ENCODE measurements around the gene ICE1.
"Not testable (repeated sequence)": the region's sequence is repeated elsewhere in the genome, so short reads cannot be mapped to it uniquely, and the experiment has no call there.

The ICE1 gene

DNA sequence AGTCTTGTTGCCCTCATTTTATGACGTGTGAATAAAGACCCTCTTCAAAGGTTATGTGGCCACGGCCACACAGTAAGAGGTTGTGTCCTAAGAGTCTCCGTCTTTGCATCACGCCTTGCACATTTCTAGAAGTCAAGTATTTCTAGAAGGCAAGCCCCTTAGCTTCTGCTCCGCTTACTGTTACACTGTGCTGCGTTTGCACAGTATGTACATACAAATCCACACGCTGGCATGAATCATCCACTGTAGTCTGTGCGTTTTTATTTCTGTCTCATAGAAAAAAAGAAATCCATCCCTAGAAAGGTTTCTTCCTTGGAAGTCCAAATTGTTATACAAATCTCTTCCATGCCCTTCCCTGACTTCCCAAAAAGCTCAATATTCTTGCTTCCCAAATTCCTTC is 21.4 kb upstream of the ICE1 start:
- Histone ChIP-seq H3K4me1 (ENCODE audit: control insufficient read depth in 2 of 2, insufficient read depth in 2 of 2, low read length in 2 of 2) (no peaks in the 10 kb centered on the region), H3K27ac (ENCODE audit: low read depth in 2 of 2, low read length in 2 of 2) (no peak overlapping the region), H3K9me3 (ENCODE audit: control insufficient read depth in 2 of 2, low read length in 2 of 2) (no peaks in the 10 kb centered on the region), H3K4me3 (ENCODE audit: low read length in 2 of 2) (no peak overlapping the region), H3K9ac (ENCODE audit: low read depth in 1 of 2, low read length in 2 of 2) (no peak overlapping the region), H3K27me3 (ENCODE audit: control insufficient read depth in 2 of 2, insufficient read depth in 2 of 2, low read length in 2 of 2) (no peaks in the 10 kb centered on the region), H3K36me3 (ENCODE audit: control insufficient read depth in 2 of 2, insufficient read depth in 2 of 2, low read length in 2 of 2) (no peaks in the 10 kb centered on the region)

DNA sequence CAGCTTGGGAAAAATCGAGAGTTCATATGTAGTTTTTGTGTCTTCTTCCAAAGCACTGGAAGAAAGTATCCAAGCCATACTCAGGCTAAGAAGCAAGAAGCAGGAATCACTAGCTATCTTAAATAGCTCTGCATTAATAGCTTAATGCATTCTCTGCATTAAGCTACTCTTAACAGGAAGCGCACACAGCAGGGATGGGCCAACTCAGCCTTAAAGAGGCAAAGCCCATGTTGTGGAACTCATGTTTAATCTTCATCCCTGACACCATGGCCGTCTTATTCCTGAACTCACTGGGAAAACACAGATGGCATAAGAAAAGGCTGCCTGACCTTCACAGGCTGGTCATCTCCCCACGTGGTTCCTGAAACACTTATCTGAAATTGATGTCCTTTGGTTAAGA is 18.7 kb upstream of the ICE1 start:
- H3K9me3 ChIP-seq (ENCODE audit: control insufficient read depth in 2 of 2, low read length in 2 of 2): no peaks in the 10 kb centered on the region
- H3K27ac ChIP-seq (ENCODE audit: low read depth in 2 of 2, low read length in 2 of 2): no peak overlapping the region
- no peaks in the 10 kb centered on the region for H3K4me1 ChIP-seq (ENCODE audit: control insufficient read depth in 2 of 2, insufficient read depth in 2 of 2, low read length in 2 of 2)
- no peaks in the 10 kb centered on the region for H3K36me3 ChIP-seq (ENCODE audit: control insufficient read depth in 2 of 2, insufficient read depth in 2 of 2, low read length in 2 of 2)
- H3K27me3 ChIP-seq (ENCODE audit: control insufficient read depth in 2 of 2, insufficient read depth in 2 of 2, low read length in 2 of 2): no peaks in the 10 kb centered on the region
- no peak overlapping the region for H3K4me3 ChIP-seq (ENCODE audit: low read length in 2 of 2)
- no peak overlapping the region for H3K9ac ChIP-seq (ENCODE audit: low read depth in 1 of 2, low read length in 2 of 2)

DNA sequence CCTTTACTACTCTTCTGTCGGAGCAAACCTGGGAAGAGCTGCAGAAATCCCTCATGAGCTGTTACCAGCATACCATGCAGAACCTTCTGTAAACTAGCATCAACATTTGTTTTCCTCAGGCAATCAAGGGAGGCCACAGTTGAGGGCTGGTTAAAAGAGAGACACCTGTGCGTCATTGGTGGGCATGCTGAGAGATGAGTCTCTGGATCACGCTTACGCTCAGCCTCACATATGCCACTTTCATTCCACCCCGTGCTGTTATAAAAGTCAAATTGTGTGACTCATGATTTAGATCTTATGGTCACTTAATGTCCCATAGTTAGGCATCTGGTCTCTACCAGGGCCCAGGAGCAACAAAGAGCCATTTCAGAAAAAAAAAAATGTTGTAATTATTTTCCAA is 18.1 kb upstream of the ICE1 start:
- Histone ChIP-seq H3K36me3 (ENCODE audit: control insufficient read depth in 2 of 2, insufficient read depth in 2 of 2, low read length in 2 of 2) (no peaks in the 10 kb centered on the region), H3K27ac (ENCODE audit: low read depth in 2 of 2, low read length in 2 of 2) (no peak overlapping the region), H3K9ac (ENCODE audit: low read depth in 1 of 2, low read length in 2 of 2) (no peak overlapping the region), H3K4me3 (ENCODE audit: low read length in 2 of 2) (no peak overlapping the region), H3K27me3 (ENCODE audit: control insufficient read depth in 2 of 2, insufficient read depth in 2 of 2, low read length in 2 of 2) (no peaks in the 10 kb centered on the region), H3K4me1 (ENCODE audit: control insufficient read depth in 2 of 2, insufficient read depth in 2 of 2, low read length in 2 of 2) (no peaks in the 10 kb centered on the region), H3K9me3 (ENCODE audit: control insufficient read depth in 2 of 2, low read length in 2 of 2) (no peaks in the 10 kb centered on the region)

DNA sequence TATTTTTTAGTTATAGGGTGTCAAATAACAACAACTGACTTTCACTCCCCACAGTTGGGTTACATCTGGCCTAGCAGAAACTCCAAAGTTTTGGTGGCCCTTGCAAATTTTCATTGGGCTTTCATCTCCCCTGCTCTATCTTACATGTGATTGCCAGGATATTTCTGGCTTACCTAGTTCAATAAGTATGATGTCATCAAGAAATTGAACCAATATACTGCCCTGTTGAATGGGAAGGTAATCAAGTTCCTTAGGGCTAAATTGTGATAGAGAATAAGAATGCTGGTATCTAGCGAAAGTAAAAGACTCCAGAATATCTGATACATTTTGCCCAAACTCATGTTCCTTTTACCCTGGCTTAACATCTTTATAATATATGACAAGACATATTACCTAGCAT is 17.0 kb upstream of the ICE1 start:
- Histone ChIP-seq H3K27ac (ENCODE audit: low read depth in 2 of 2, low read length in 2 of 2) (no peak overlapping the region), H3K27me3 (ENCODE audit: control insufficient read depth in 2 of 2, insufficient read depth in 2 of 2, low read length in 2 of 2) (no peaks in the 10 kb centered on the region), H3K4me1 (ENCODE audit: control insufficient read depth in 2 of 2, insufficient read depth in 2 of 2, low read length in 2 of 2) (no peaks in the 10 kb centered on the region), H3K36me3 (ENCODE audit: control insufficient read depth in 2 of 2, insufficient read depth in 2 of 2, low read length in 2 of 2) (no peaks in the 10 kb centered on the region), H3K4me3 (ENCODE audit: low read length in 2 of 2) (no peak overlapping the region), H3K9ac (ENCODE audit: low read depth in 1 of 2, low read length in 2 of 2) (no peak overlapping the region), H3K9me3 (ENCODE audit: control insufficient read depth in 2 of 2, low read length in 2 of 2) (peaks cover 0 to 3% of the 10 kb centered on the region in 2 donors)

DNA sequence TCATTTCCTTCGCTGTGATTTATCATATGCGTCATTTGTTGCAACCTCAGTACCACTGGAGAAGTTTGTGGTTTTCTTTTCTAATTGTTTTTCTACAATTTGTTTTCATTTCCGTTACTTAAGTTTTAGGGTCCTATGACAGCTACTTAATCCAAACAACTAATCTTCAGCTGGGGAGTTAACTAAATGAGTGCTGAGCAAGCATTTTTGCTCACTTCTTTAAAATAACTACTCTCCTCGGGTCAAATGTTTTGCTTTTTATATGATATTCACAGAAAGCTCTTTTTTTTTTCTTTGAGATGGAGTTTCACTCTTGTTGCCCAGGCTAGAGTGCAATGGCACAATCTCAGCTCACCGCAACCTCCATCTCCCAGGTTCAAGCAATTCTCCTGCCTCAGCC is 14.6 kb upstream of the ICE1 start:
- H3K9ac ChIP-seq (ENCODE audit: low read depth in 1 of 2, low read length in 2 of 2): no peak overlapping the region
- H3K27me3 ChIP-seq (ENCODE audit: control insufficient read depth in 2 of 2, insufficient read depth in 2 of 2, low read length in 2 of 2): no peaks in the 10 kb centered on the region
- no peak overlapping the region for H3K27ac ChIP-seq (ENCODE audit: low read depth in 2 of 2, low read length in 2 of 2)
- H3K9me3 ChIP-seq (ENCODE audit: control insufficient read depth in 2 of 2, low read length in 2 of 2): peaks cover 0 to 3% of the 10 kb centered on the region in 2 donors
- H3K36me3 ChIP-seq (ENCODE audit: control insufficient read depth in 2 of 2, insufficient read depth in 2 of 2, low read length in 2 of 2): no peaks in the 10 kb centered on the region
- no peaks in the 10 kb centered on the region for H3K4me1 ChIP-seq (ENCODE audit: control insufficient read depth in 2 of 2, insufficient read depth in 2 of 2, low read length in 2 of 2)
- no peak overlapping the region for H3K4me3 ChIP-seq (ENCODE audit: low read length in 2 of 2)

DNA sequence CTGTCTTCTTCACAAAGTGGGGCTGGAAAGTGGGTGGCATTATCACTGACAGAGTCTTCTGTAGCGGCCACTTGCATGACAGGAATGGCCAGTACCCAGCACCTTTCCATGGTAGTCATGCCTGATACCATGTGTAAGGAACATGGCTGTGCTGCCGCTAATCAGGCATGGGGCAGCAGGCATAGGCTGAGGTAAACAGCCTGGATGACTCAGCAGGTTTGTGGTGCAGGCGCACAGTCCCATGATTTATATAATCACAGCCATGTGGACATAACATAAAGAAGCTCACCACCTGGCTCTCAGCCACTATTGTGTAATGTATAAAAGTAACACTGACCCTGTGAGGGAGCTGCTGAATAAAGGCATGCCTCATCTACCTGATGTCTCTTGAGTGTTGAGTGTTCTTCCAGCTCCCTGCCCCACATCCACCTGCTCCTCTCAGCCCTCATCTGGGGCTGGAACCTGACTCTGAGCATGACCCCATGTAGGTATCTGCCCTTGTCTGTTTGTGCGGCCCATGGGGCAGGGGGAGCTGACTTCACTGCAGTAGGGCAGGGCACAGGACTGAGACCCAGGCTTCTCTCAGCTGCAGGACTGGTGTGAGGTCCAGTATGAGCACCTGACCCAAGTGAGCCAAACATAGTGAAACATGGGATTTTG is 13.2 kb upstream of the ICE1 start:
- no peaks in the 10 kb centered on the region for H3K27me3 ChIP-seq (ENCODE audit: control insufficient read depth in 2 of 2, insufficient read depth in 2 of 2, low read length in 2 of 2)

DNA sequence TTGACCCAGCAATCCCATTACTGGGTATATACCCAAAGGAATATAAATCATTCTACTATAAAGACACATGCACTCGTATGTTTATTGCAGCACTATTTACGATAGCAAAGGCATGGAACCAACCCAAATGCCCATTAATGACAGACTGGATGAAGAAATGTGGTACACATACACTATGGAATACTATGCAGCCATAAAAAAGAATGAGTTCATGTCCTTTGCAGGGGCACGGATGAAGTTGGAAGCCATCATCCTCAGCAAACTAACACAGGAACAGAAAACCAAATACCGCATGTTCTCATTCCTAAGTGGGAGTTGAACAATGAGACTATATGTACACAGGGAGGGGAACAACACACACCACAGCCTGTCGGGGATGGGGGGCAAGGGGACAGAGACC is 8.6 kb upstream of the ICE1 start:
- H3K27ac ChIP-seq (ENCODE audit: low read depth in 2 of 2, low read length in 2 of 2); H3K9ac ChIP-seq (ENCODE audit: low read depth in 1 of 2, low read length in 2 of 2); H3K4me1 ChIP-seq (ENCODE audit: control insufficient read depth in 2 of 2, insufficient read depth in 2 of 2, low read length in 2 of 2); H3K9me3 ChIP-seq (ENCODE audit: control insufficient read depth in 2 of 2, low read length in 2 of 2); H3K27me3 ChIP-seq (ENCODE audit: control insufficient read depth in 2 of 2, insufficient read depth in 2 of 2, low read length in 2 of 2); H3K36me3 ChIP-seq (ENCODE audit: control insufficient read depth in 2 of 2, insufficient read depth in 2 of 2, low read length in 2 of 2); H3K4me3 ChIP-seq (ENCODE audit: low read length in 2 of 2): not testable (repeated sequence)

More for the DNA sequence above, 13.2 kb upstream of the ICE1 start:
- H3K9me3 ChIP-seq (ENCODE audit: control insufficient read depth in 2 of 2, low read length in 2 of 2): peaks cover 0 to 3% of the 10 kb centered on the region in 2 donors
- H3K27ac ChIP-seq (ENCODE audit: low read depth in 2 of 2, low read length in 2 of 2): no peak overlapping the region
- H3K4me1 ChIP-seq (ENCODE audit: control insufficient read depth in 2 of 2, insufficient read depth in 2 of 2, low read length in 2 of 2): no peaks in the 10 kb centered on the region
- no peak overlapping the region for H3K4me3 ChIP-seq (ENCODE audit: low read length in 2 of 2)
- H3K9ac ChIP-seq (ENCODE audit: low read depth in 1 of 2, low read length in 2 of 2): no peak overlapping the region
- no peaks in the 10 kb centered on the region for H3K36me3 ChIP-seq (ENCODE audit: control insufficient read depth in 2 of 2, insufficient read depth in 2 of 2, low read length in 2 of 2)

DNA sequence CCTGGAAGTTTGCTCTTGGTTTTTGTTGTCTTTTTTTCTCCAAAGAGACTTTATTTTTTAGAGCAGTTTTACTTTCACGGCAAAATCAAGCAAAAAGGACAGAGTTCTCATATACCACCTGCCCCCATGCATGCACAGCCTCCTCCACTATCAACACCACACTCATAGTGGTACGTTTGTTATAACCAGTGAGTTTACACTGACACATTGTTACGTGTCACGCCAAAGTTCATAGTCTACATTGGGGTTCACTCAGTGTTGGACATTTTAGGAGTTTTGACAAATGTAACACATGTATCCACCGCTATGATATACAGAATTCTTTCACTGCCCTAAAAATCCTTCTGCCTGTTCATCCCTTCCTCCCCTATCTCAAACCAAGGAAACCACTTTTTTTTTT is 7.5 kb upstream of the ICE1 start:
- Histone ChIP-seq H3K27me3 (ENCODE audit: control insufficient read depth in 2 of 2, insufficient read depth in 2 of 2, low read length in 2 of 2) (no peaks in the 10 kb centered on the region), H3K9me3 (ENCODE audit: control insufficient read depth in 2 of 2, low read length in 2 of 2) (no peaks in the 10 kb centered on the region), H3K36me3 (ENCODE audit: control insufficient read depth in 2 of 2, insufficient read depth in 2 of 2, low read length in 2 of 2) (no peaks in the 10 kb centered on the region), H3K4me3 (ENCODE audit: low read length in 2 of 2) (no peak overlapping the region), H3K4me1 (ENCODE audit: control insufficient read depth in 2 of 2, insufficient read depth in 2 of 2, low read length in 2 of 2) (no peaks in the 10 kb centered on the region), H3K27ac (ENCODE audit: low read depth in 2 of 2, low read length in 2 of 2) (no peak overlapping the region), H3K9ac (ENCODE audit: low read depth in 1 of 2, low read length in 2 of 2) (no peak overlapping the region)

DNA sequence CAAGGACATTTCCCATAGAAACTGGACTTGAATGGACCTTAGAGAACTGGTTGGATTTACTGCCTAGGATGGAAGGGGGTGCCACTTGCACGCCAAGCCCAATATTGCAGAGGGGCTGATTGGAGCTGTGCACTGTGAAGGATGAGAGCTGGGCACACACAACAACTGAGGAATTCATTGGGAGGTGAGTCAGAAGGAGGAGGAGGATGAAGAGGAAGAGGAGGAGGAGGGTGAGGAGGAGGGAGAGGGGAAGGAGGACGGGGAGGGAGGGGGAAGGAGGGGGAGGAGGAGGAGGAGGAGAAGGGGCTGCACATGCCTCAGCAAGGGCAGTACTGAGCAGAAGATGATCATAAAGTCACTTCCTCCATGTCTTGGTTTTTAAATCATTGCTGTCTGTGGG is 5.7 kb upstream of the ICE1 start:
- H3K4me3 ChIP-seq (ENCODE audit: low read length in 2 of 2): no peak overlapping the region
- no peak overlapping the region for H3K27ac ChIP-seq (ENCODE audit: low read depth in 2 of 2, low read length in 2 of 2)
- no peak overlapping the region for H3K9ac ChIP-seq (ENCODE audit: low read depth in 1 of 2, low read length in 2 of 2)
- H3K36me3 ChIP-seq (ENCODE audit: control insufficient read depth in 2 of 2, insufficient read depth in 2 of 2, low read length in 2 of 2): no peaks in the 10 kb centered on the region
- peaks cover 10% of the 10 kb centered on the region in 2 donors for H3K4me1 ChIP-seq (ENCODE audit: control insufficient read depth in 2 of 2, insufficient read depth in 2 of 2, low read length in 2 of 2)
- H3K27me3 ChIP-seq (ENCODE audit: control insufficient read depth in 2 of 2, insufficient read depth in 2 of 2, low read length in 2 of 2): no peaks in the 10 kb centered on the region
- H3K9me3 ChIP-seq (ENCODE audit: control insufficient read depth in 2 of 2, low read length in 2 of 2): no peaks in the 10 kb centered on the region

DNA sequence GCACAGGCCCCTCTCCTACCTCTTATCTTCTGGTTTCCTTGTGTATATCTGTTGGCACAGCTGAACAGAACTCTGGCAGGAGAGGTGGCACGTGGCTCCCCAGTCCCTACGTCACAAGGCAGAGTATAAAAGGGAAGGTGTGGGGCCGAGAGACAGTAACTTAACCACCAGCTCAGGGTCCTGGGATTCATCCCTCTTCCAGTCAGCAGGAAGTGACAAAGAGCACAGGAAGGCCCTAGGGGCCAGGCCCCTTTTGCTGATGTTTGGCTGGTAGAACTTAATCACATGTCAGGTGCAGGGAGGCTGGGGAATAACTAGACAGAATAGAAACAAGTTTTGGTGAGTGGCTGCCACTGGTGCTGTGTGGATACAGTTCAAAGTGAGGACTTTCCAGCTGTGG is 4.5 kb upstream of the ICE1 start:
- H3K27ac ChIP-seq (ENCODE audit: low read depth in 2 of 2, low read length in 2 of 2): no peak overlapping the region
- H3K9me3 ChIP-seq (ENCODE audit: control insufficient read depth in 2 of 2, low read length in 2 of 2): no peaks in the 10 kb centered on the region
- no peaks in the 10 kb centered on the region for H3K27me3 ChIP-seq (ENCODE audit: control insufficient read depth in 2 of 2, insufficient read depth in 2 of 2, low read length in 2 of 2)
- H3K4me3 ChIP-seq (ENCODE audit: low read length in 2 of 2): no peak overlapping the region
- peaks cover 11% of the 10 kb centered on the region in 2 donors for H3K4me1 ChIP-seq (ENCODE audit: control insufficient read depth in 2 of 2, insufficient read depth in 2 of 2, low read length in 2 of 2)
- no peaks in the 10 kb centered on the region for H3K36me3 ChIP-seq (ENCODE audit: control insufficient read depth in 2 of 2, insufficient read depth in 2 of 2, low read length in 2 of 2)
- no peak overlapping the region for H3K9ac ChIP-seq (ENCODE audit: low read depth in 1 of 2, low read length in 2 of 2)

DNA sequence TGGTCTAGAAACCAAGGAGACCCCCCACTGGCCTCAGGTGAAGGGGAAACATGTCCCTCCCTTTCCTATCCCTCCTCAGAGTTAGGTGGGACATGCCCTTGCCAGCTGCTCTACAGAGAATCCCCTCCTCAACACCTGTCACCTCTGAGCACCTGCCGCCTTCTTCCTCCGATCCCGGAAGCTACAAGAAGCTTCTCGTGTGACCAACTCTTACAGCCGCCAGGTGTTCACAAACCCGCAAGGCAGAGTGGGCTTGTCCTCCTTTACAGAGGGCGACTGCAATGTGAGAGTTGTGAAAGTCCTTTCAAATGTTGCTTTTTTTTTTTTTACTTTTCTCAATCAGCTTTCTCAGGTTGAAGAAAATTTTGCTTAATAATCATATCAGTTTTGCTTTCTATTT is 3.7 kb upstream of the ICE1 start:
- H3K4me3 ChIP-seq (ENCODE audit: low read length in 2 of 2): peak overlapping the region in 1 of 2 donors; percentile 40
- no peaks in the 10 kb centered on the region for H3K9me3 ChIP-seq (ENCODE audit: control insufficient read depth in 2 of 2, low read length in 2 of 2)
- no peak overlapping the region for H3K27ac ChIP-seq (ENCODE audit: low read depth in 2 of 2, low read length in 2 of 2)
- H3K9ac ChIP-seq (ENCODE audit: low read depth in 1 of 2, low read length in 2 of 2): peak overlapping the region in 1 of 2 donors; percentile 51
- no peaks in the 10 kb centered on the region for H3K27me3 ChIP-seq (ENCODE audit: control insufficient read depth in 2 of 2, insufficient read depth in 2 of 2, low read length in 2 of 2)
- H3K4me1 ChIP-seq (ENCODE audit: control insufficient read depth in 2 of 2, insufficient read depth in 2 of 2, low read length in 2 of 2): peaks cover 18% of the 10 kb centered on the region in 2 donors
- no peaks in the 10 kb centered on the region for H3K36me3 ChIP-seq (ENCODE audit: control insufficient read depth in 2 of 2, insufficient read depth in 2 of 2, low read length in 2 of 2)

Measured in mucosa of rectum (tissue), 2 donors.